Spleen (tissue), 11 donors: Measurements from ENCODE around the gene ADAM19. TPM values are rescaled to one million over a fixed set of nuclear protein-coding genes. Genes with fewer than 3 reads are reported as not detected.

Experiments used
- DNase-seq: peaks from one replicate; pipeline ENCODE4 v3.0.0-alpha.2; 2020
- H3K27ac ChIP-seq, 8 donors: fragments of 200-600 bp; sonication (generic) in 7 of 8; 1 replicate in 4 of 8; 2 replicates in 4 of 8; pipeline versions ENCODE4 v1.5.0 to v1.8.0; 2016 to 2021; ENCODE audit warnings: inconsistent platforms in 4 of 8, mild to moderate bottlenecking in 4 of 8, moderate library complexity in 1 of 8
- H3K27me3 ChIP-seq, 7 donors: fragments of 200-600 bp; sonication (generic) in 6 of 7; replicated peaks in 1 of 7; 1 replicate in 4 of 7; 2 replicates in 3 of 7; pipeline versions ENCODE4 v1.5.0 to v1.8.0; 2016 to 2021; ENCODE audit warnings: inconsistent platforms in 3 of 7, mild to moderate bottlenecking in 1 of 7
- H3K36me3 ChIP-seq, 6 donors: fragments of 200-600 bp; sonication (generic) in 5 of 6; 1 replicate in 4 of 6; 2 replicates in 2 of 6; pipeline versions ENCODE4 v1.5.0 to v1.8.0; 2016 to 2021; ENCODE audit warnings: inconsistent platforms in 2 of 6
- H3K4me1 ChIP-seq, 6 donors: fragments of 200-600 bp; sonication (generic) in 5 of 6; 1 replicate in 3 of 6; 2 replicates in 3 of 6; pipeline versions ENCODE4 v1.5.0 to v1.8.0; 2016 to 2021; ENCODE audit warnings: inconsistent platforms in 3 of 6
- H3K4me3 ChIP-seq, 8 donors: fragments of 200-600 bp; sonication (generic) in 7 of 8; 1 replicate in 4 of 8; 2 replicates in 4 of 8; pipeline versions ENCODE4 v1.5.0 to v1.8.0; 2016 to 2021; ENCODE audit warnings: inconsistent platforms in 4 of 8, mild to moderate bottlenecking in 4 of 8, moderate library complexity in 2 of 8
- H3K9me3 ChIP-seq, 8 donors: fragments of 200-600 bp; sonication (generic) in 7 of 8; 1 replicate in 4 of 8; 2 replicates in 4 of 8; pipeline versions ENCODE4 v1.5.0 to v1.8.0; 2016 to 2021; ENCODE audit warnings: inconsistent platforms in 4 of 8
- POLR2A ChIP-seq, 3 donors: fragments of 450-650 bp; IDR thresholded peaks; one replicate each; pipeline ENCODE4 v1.5.1; 2017; ENCODE audit warnings: antibody characterized with exemption in 3 of 3, mild to moderate bottlenecking in 1 of 3
- POLR2AphosphoS5 ChIP-seq, 3 donors: sonication (generic); formaldehyde crosslinking; IDR thresholded peaks; one replicate each; pipeline ENCODE4 v1.5.1; 2017; ENCODE audit warnings: antibody characterized with exemption in 3 of 3
- WGBS, 5 donors: extraction: QIAGEN DNeasy Blood & Tissue Kit in 3 of 5; methylation state at CpG; one replicate each; pipeline versions ENCODE4 v1.1.5 to v1.1.7; 2013 to 2018; 5-methylcytosine and 5-hydroxymethylcytosine counted together
- intact Hi-C: fragments of 100-400 bp; cut with DNase I; formaldehyde crosslinking; loops from one replicate; pipeline ENCODE4 v1.15.0; 2023; ENCODE audit warnings: low total_unique reads
- polyA plus RNA-seq, 3 donors: library from polyadenylated mRNA; stranded (reverse); fragments of 200-250 nt; gene quantifications; one replicate each; pipeline ENCODE4 v1.2.1, GENCODE V29; 2013
- total RNA-seq, 7 donors: library from RNA; depleted of rRNA in 3 of 7; stranded (reverse); fragments of >200 nt in 3 of 7; fragmentation: NEBNext Ultra II Directional in 4 of 7; extraction: Animal tissue kit (Norgen Biotek cat#: 25700) in 4 of 7; gene quantifications; one replicate each; pipeline versions ENCODE4 v1.1.0 to v1.2.1, GENCODE V29; 2016 to 2021
- TF ChIP-seq, protein P1 (sequence below), 11 experiments: fragments of 200-600 bp in 7 of 11; fragments of 450-650 bp in 4 of 11; sonication (generic) in 4 of 11; IDR thresholded peaks in 8 of 11; conservative IDR thresholded peaks in 3 of 11; 1 replicate in 7 of 11; 2 replicates in 4 of 11; pipeline versions ENCODE4 v1.4.0 to v1.8.0; 2016 to 2021; ENCODE audit warnings: antibody characterized with exemption in 11 of 11, inconsistent platforms in 4 of 11, mild to moderate bottlenecking in 1 of 11
- donor health status: healthy with polysubstance abuse.
- donor health status: DM: no; HTN: no; CAD: no; lungs with moderate emphysema.
- donor health status: DM: no; HTN: no; CAD: no.
- donor health status: Bipolar disorder and iron deficiency.
- donor health status: healthy.
- donor health status: DM: no; HTN: no; CAD: no.
- donor health status: DM: yes; HTN: yes; CAD: no.

ADAM19 gene
- total and polyA plus RNA-seq, 10 donors = 10.9 to 71.1 (median 51.5) TPM

DNA sequence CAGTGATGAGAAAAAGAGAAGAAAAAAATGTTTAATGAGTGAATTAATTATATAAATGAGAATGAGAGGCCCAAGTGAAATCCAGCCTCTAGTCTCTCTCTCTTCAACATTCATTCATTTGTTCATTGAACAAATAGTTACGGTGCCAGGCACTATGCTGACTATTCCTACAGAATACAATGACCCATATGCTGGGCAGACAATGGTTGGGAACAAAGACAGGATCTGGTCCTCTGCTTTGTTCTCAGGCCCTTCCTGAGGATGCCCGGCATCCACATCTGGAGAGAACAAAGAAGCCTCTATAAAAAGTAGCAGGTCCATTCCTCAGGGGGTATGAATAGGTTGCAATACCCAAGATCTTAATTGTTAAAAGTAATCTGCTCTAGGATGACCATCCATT, 6.9 kb downstream of the ADAM19 start:
- intact Hi-C loops = no loop called here
- TF ChIP-seq POLR2A (IDR thresholded peaks at IDR 0.05) = no peak
- TF ChIP-seq, protein P1, sequence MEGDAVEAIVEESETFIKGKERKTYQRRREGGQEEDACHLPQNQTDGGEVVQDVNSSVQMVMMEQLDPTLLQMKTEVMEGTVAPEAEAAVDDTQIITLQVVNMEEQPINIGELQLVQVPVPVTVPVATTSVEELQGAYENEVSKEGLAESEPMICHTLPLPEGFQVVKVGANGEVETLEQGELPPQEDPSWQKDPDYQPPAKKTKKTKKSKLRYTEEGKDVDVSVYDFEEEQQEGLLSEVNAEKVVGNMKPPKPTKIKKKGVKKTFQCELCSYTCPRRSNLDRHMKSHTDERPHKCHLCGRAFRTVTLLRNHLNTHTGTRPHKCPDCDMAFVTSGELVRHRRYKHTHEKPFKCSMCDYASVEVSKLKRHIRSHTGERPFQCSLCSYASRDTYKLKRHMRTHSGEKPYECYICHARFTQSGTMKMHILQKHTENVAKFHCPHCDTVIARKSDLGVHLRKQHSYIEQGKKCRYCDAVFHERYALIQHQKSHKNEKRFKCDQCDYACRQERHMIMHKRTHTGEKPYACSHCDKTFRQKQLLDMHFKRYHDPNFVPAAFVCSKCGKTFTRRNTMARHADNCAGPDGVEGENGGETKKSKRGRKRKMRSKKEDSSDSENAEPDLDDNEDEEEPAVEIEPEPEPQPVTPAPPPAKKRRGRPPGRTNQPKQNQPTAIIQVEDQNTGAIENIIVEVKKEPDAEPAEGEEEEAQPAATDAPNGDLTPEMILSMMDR (IDR thresholded peaks at IDR 0.05 in 8 of 11, conservative IDR thresholded peaks at IDR 0.05 in 3 of 11) = no peak
- TF ChIP-seq POLR2AphosphoS5 (IDR thresholded peaks at IDR 0.05) = no peak
- Histone ChIP-seq H3K36me3 (peaks cover 0 to 67% (median 9%) of the 10 kb centered on the region in 6 donors), H3K9me3 (no peaks in the 10 kb centered on the region), H3K4me1 (peaks cover 46 to 100% (median 99%) of the 10 kb centered on the region in 6 donors), H3K4me3 (peak overlapping the region in 1 of 8 donors; percentile 26), H3K27me3 (no peaks in the 10 kb centered on the region), H3K27ac (peak overlapping the region in 6 of 8 donors; percentile 12 to 95 (median 78))
- no peak for DNase-seq
- WGBS, 5 donors = 67 to 90% (median 80%) methylated on average over 2 of the region's 2 CpGs

- Histone ChIP-seq H3K9me3 (no peaks in the 10 kb centered on the region), H3K27ac (peak overlapping the region in 7 of 8 donors; percentile 12 to 95 (median 72)), H3K4me3 (peak overlapping the region in 1 of 8 donors; percentile 26), H3K27me3 (no peaks in the 10 kb centered on the region), H3K4me1 (peaks cover 51 to 100% (median 99%) of the 10 kb centered on the region in 6 donors), H3K36me3 (peaks cover 0 to 72% (median 12%) of the 10 kb centered on the region in 6 donors)
- intact Hi-C loops = no loop called here
- DNase-seq = no peak
- whole genome bisulfite sequencing, 5 donors = 67 to 87% (median 79%) methylated on average over 4 of the region's 4 CpGs
- TF ChIP-seq, protein P1 (IDR thresholded peaks at IDR 0.05 in 8 of 11, conservative IDR thresholded peaks at IDR 0.05 in 3 of 11) = no peak
- TF ChIP-seq POLR2AphosphoS5 (IDR thresholded peaks at IDR 0.05) (no peak), POLR2A (IDR thresholded peaks at IDR 0.05) (no peak)
Measured at GRCh38 chr5:157568222-157568621, 7.4 kb downstream of the ADAM19 start.

- intact Hi-C loops = no loop called here
- 41 to 64% (median 51%) methylated on average over 6 of the region's 6 CpGs for WGBS, 5 donors
- H3K9me3 ChIP-seq = no peaks in the 10 kb centered on the region
- peaks cover 57 to 100% (median 99%) of the 10 kb centered on the region in 6 donors for H3K4me1 ChIP-seq
- peak overlapping the region in 7 of 8 donors; percentile 12 to 95 (median 72) for H3K27ac ChIP-seq
- H3K36me3 ChIP-seq = peaks cover 0 to 84% (median 20%) of the 10 kb centered on the region in 6 donors
- no peak for DNase-seq
- TF ChIP-seq POLR2AphosphoS5 (IDR thresholded peaks at IDR 0.05) = peak in 1 of 3 donors; percentile 75
- TF ChIP-seq POLR2A (IDR thresholded peaks at IDR 0.05) = no peak
- peak overlapping the region in 1 of 8 donors; percentile 29 for H3K4me3 ChIP-seq
- H3K27me3 ChIP-seq = no peaks in the 10 kb centered on the region
Measured at GRCh38 chr5:157566902-157567489, 8.6 kb downstream of the ADAM19 start.

DNA sequence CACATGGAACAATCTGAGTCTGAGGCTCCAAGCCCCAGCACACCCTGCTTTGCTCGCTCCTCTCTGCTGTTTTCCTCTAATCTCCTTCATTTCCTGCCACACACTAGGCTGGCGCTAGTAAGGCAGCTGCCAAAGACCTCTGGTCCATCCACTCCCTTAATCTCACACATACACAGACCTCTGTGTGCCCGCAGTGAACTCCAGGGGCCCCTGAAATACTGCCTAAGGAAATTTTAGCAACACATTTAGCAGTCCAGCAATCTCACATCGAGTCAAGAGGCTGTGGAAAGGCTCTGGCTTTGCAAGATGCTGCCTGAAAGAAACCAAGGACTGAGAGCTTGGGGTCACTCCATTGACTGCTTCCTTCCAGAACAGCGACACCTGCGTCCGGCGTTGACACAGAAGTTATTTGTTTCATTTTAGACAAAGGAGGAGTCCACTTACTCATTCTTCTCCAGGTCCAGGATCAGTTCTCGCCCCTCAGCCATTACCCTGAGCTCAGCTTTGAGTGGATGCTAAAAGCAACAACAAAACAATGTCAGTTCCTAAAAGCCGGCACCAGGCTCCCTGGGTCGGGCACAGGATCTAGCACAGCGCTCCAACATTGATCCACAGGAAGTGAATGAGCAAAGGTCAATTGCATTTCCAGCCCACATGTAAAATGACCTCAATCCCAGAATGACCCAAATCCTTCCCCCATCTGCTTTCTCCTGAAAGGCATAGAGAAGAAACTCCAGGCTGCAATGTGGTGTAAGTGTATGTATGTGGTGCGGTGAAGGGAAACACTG, 11.5 kb downstream of the ADAM19 start:
- TF ChIP-seq, protein P1 (IDR thresholded peaks at IDR 0.05 in 8 of 11, conservative IDR thresholded peaks at IDR 0.05 in 3 of 11) = peak in 4 of 11 experiments; percentile 13 to 29 (median 18)
- no peak for TF ChIP-seq POLR2AphosphoS5 (IDR thresholded peaks at IDR 0.05)
- WGBS, 5 donors = 37 to 50% (median 42%) methylated on average over 13 of the region's 13 CpGs
- no peaks in the 10 kb centered on the region for H3K27me3 ChIP-seq
- H3K9me3 ChIP-seq = no peaks in the 10 kb centered on the region
- peak overlapping the region in 2 of 8 donors; percentile 14 to 38 for H3K4me3 ChIP-seq
- peaks cover 44 to 98% (median 93%) of the 10 kb centered on the region in 6 donors for H3K4me1 ChIP-seq
- DNase-seq = no peak
- intact Hi-C loops = no loop called here
- H3K27ac ChIP-seq = peak overlapping the region in 7 of 8 donors; percentile 5 to 95 (median 70)
- H3K36me3 ChIP-seq = peaks cover 0 to 94% (median 23%) of the 10 kb centered on the region in 6 donors
